Fibroblast of gingiva (primary cell): ENCODE measurements around the gene SOX15.

Experiments
- DNase-seq: peaks from one replicate; pipeline ENCODE4 v3.0.0-alpha.2; 2011; ENCODE audit warnings: low read depth

SOX15 gene

GRCh38 chr17:7577327-7578199, 12.3 kb downstream of the SOX15 start:
- DNase-seq, result no peak

- DNase-seq, result no peak
Measured at GRCh38 chr17:7576432-7576937, 13.4 kb downstream of the SOX15 start.

- no peak for DNase-seq
Measured at GRCh38 chr17:7575959-7576358, 13.9 kb downstream of the SOX15 start.

GRCh38 chr17:7575481-7575883, 14.4 kb downstream of the SOX15 start:
- no peak for DNase-seq

GRCh38 chr17:7574176-7574953, 15.5 kb downstream of the SOX15 start:
- no peak for DNase-seq

GRCh38 chr17:7573324-7574080, 16.4 kb downstream of the SOX15 start:
- peak; percentile 94 for DNase-seq

GRCh38 chr17:7572588-7573323, 17.1 kb downstream of the SOX15 start:
- DNase-seq, result peak; percentile 99

GRCh38 chr17:7572338-7572587, 17.6 kb downstream of the SOX15 start:
- no peak for DNase-seq

- DNase-seq, result no peak
Measured at GRCh38 chr17:7570351-7570750, 19.5 kb downstream of the SOX15 start.

GRCh38 chr17:7569571-7569970, 20.3 kb downstream of the SOX15 start:
- no peak for DNase-seq

GRCh38 chr17:7563115-7563869, 26.6 kb downstream of the SOX15 start:
- DNase-seq, result no peak

- no peak for DNase-seq
Measured at GRCh38 chr17:7562208-7562605, 27.7 kb downstream of the SOX15 start.

GRCh38 chr17:7561589-7562207, 28.2 kb downstream of the SOX15 start, which contains the start of gene SENP3:
Gene SENP3, plus strand, starts transcription at chr17:7561919. Its CDS starts 1,158 bp downstream, at chr17:7563077.
- peak; percentile 88 for DNase-seq

GRCh38 chr17:7561028-7561575, 28.8 kb downstream of the SOX15 start:
- peak; percentile 72 for DNase-seq

GRCh38 chr17:7560172-7561027, 29.5 kb downstream of the SOX15 start:
- DNase-seq, result no peak

- no peak for DNase-seq
Measured at GRCh38 chr17:7559320-7560171, 30.3 kb downstream of the SOX15 start.

GRCh38 chr17:7558544-7559319, 31.2 kb downstream of the SOX15 start, which contains the start of gene TNFSF13:
Gene TNFSF13, plus strand, starts transcription at chr17:7558750. Its CDS starts 290 bp downstream, at chr17:7559040.
- no peak for DNase-seq
